HG02759 (cell line): ENCODE data around the gene TFDP1.
"Not testable (repeated sequence)": the region's sequence is repeated elsewhere in the genome, so short reads cannot be mapped to it uniquely, and the experiment has no call there.

ENCODE experiments used
- ATAC-seq: cut with Tn5 transposase; IDR thresholded peaks from one replicate; pipeline ENCODE4 v1.9.1; 2021; ENCODE audit warnings: mild to moderate bottlenecking, moderate library complexity; ENCODE audit not compliant: unreplicated experiment

TFDP1 gene

GRCh38 chr13:113611996-113612395, 27.4 kb downstream of the TFDP1 start:
- ATAC-seq = no peak

- no peak for ATAC-seq
Measured at GRCh38 chr13:113612607-113613006, 28.1 kb downstream of the TFDP1 start.

GRCh38 chr13:113613789-113614379, 29.3 kb downstream of the TFDP1 start:
- ATAC-seq = no peak

- ATAC-seq = no peak
Measured at GRCh38 chr13:113616281-113616906, 31.8 kb downstream of the TFDP1 start.

GRCh38 chr13:113616991-113617749, 32.6 kb downstream of the TFDP1 start:
- no peak for ATAC-seq

- no peak for ATAC-seq
Measured at GRCh38 chr13:113617961-113618360, 33.4 kb downstream of the TFDP1 start.

- no peak for ATAC-seq
Measured at GRCh38 chr13:113618455-113618854, 33.9 kb downstream of the TFDP1 start.

GRCh38 chr13:113620036-113620796, 35.7 kb downstream of the TFDP1 start:
- ATAC-seq = no peak

GRCh38 chr13:113621046-113621445, 36.5 kb downstream of the TFDP1 start:
- ATAC-seq = no peak

GRCh38 chr13:113621498-113621897, 36.9 kb downstream of the TFDP1 start:
- ATAC-seq = not testable (repeated sequence)

- ATAC-seq = not testable (repeated sequence)
Measured at GRCh38 chr13:113621986-113622550, 37.5 kb downstream of the TFDP1 start.

GRCh38 chr13:113622791-113623490, 38.4 kb downstream of the TFDP1 start:
- no peak for ATAC-seq

GRCh38 chr13:113623491-113624234, 39.1 kb downstream of the TFDP1 start:
- no peak for ATAC-seq

- ATAC-seq = no peak
Measured at GRCh38 chr13:113624235-113624587, 39.7 kb downstream of the TFDP1 start.

- not testable (repeated sequence) for ATAC-seq
Measured at GRCh38 chr13:113624640-113625304, 40.2 kb downstream of the TFDP1 start.

- no peak for ATAC-seq
Measured at GRCh38 chr13:113625965-113626721, 41.6 kb downstream of the TFDP1 start.

- ATAC-seq = no peak
Measured at GRCh38 chr13:113627136-113627535, 42.6 kb downstream of the TFDP1 start.
